Left colon (tissue), 2 donors: ENCODE measurements around the gene C17orf113. TPM values are rescaled to one million over a fixed set of nuclear protein-coding genes. Genes with fewer than 3 reads are reported as not detected.
A peak's percentile ranks its signal among the peaks of the same experiment; 100 is the strongest.

Experiments
- ATAC-seq: fragments of 200-7000 bp; cut with Tn5 transposase; one replicate; pipeline ENCODE4 v1.9.1; 2020; ENCODE audit warnings: mild to moderate bottlenecking, moderate library complexity
- DNase-seq, 2 donors: peaks; one replicate each; pipeline ENCODE4 v3.0.0-alpha.2; 2020
- intact Hi-C, 2 donors: fragments of 100-400 bp; cut with DNase I in 1 of 2; cut with micrococcal nuclease in 1 of 2; formaldehyde crosslinking; loops; one replicate each; pipeline versions ENCODE4 v1.11.2 to v1.14.0; 2022; cut with DNase I, micrococcal nuclease
- long read RNA-seq: library from polyadenylated mRNA; unstranded; transcript quantifications from one replicate; pipeline ENCODE4 v2.0.0, GENCODE V29; 2021
- total RNA-seq, 2 donors: library from RNA; stranded (reverse); fragmentation: NEBNext Ultra II Directional; extraction: Animal tissue kit (Norgen Biotek cat#: 25700); gene quantifications; one replicate each; pipeline ENCODE4 v1.2.1, GENCODE V29; 2021
- donor health status: DM: no; HTN: no; CAD: no.
- donor health status: DM: yes; HTN: yes; CAD: no.

The C17orf113 gene
- total RNA-seq = 1 to 10 TPM; 1.8 to 2.5 TPM
- long read RNA-seq = 0 reads

DNA sequence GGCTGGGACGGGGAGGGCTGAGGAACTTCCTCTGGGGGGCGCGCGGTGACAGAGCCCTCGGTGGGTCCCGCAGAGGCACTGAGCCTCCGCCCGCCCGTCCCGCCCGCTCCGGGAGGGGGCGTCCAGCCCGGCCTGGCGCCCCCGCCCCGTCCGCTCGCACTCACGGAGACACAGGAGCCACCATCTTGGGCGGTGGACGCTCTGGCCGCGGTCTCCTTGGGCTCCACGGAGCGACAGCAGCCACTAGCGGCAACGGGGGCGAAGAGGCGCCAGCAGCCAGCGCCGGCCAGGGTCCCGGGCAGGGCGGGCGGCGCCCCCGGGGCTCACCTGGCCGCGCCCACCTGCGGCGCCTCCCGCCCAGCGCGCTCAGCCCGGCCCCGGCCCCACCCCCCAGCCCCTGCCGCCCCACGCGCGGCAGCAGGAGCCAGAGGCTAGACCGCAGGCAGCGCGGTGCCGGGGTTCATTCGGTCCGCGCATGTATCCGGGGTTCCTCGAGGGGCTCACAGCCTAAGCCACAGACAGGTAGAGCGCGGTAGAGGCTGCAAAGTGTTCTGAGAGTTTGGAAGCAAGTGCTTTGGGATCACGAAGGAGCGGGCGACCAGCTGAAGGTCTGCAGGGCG, at the start of gene C17orf113:
TSS of gene C17orf113 (minus strand) at position 209 of the 620 bp plus-strand sequence. CDS start 7,225 bp downstream, outside the sequence.
- ATAC-seq (peak; percentile 89), DNase-seq (peak; percentile 36 to 73)
- intact Hi-C loops = loop anchor here in 1 of 2 donors (10.0 kb wide), 1 partner anchor 64 kb away; the partner anchor contains the start of gene DHX58

DNA sequence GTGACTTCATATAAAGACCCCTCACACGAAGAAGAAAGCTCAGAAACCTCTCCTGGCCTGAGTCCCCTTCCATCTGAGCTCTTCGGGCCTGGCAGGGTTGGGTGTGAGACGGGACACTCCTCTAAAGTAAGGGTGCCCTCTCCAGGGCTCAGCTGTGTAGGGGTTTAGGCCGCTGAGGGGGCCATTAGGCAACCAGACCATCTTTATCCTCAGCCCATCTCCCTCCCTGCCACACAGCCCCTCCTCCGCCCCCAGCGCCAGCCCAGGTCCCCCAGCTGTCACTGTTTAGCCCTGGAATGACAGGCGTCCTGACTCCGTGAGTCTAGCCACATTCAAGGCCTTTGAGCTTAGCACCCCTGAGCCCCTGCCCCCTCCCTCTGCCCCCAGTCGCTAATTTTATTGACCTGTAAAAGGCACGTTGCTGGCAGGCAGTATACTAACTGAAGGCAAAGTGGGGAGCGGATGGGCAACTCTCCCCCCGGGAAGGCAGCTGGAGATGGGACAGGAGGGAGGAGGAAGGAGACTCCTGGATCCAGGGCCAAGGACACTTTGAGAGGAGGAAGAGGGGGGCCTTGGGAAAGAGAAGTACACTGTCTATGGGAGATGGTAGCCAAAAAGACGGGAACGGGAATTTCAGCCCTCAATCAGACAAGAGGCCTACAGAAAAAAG, 48.5 kb upstream of the C17orf113 start:
- ATAC-seq (peak; percentile 30), DNase-seq (no peak)
- intact Hi-C loops = no loop called here

DNA sequence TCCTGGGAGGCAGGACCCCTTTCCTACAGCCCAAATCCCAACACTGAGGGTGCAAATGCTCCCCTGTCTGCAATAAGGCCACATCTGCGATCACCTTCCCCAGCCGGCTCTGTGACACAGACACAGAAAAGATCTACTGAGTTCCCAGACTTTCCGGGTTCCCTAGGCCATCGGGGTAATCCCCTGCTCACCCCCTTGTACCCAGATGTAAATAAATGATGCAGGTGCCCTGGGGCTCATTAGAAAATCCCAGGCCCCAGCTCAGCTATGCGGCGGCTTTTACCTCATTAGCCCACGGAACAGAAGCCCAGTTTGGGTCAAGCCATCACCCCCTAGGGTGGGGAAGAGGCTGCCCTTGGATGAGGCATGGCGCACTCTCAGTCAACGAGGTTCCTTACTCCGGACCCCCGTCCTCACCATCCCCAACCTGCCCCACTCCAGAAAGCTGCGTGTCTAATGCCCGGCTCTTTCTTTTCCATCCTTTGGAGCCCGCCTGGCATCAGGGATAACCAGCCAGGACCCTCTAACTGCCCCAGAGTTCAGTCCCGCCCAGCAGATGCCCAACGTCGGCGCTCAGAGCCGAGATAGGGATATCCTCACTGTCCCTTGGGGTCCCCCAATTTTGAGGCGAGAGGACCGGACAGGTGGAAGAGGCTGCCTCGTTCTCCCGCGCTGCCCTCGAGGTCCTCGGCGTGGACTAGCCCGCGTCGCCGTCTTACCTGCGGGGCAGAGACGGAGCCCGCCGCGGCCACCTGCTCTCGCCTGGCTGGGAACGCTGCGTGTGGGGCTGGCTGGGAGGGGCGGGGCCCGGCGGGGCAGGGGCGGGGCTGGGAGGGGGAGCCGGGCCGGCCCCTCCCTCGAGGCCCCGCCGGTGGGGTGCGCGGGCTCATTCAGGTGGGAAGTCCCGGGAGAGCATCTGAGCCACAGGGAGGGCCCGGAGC, 47.6 kb upstream of the C17orf113 start, which contains the start of gene ZNF385C:
TSS of gene ZNF385C (minus strand) at position 783 of the 941 bp plus-strand sequence. CDS start 35,417 bp downstream, outside the sequence.
- DNase-seq = peak in 1 of 2 donors; percentile 48
- intact Hi-C loops = no loop called here
- peak; percentile 65 for ATAC-seq

DNA sequence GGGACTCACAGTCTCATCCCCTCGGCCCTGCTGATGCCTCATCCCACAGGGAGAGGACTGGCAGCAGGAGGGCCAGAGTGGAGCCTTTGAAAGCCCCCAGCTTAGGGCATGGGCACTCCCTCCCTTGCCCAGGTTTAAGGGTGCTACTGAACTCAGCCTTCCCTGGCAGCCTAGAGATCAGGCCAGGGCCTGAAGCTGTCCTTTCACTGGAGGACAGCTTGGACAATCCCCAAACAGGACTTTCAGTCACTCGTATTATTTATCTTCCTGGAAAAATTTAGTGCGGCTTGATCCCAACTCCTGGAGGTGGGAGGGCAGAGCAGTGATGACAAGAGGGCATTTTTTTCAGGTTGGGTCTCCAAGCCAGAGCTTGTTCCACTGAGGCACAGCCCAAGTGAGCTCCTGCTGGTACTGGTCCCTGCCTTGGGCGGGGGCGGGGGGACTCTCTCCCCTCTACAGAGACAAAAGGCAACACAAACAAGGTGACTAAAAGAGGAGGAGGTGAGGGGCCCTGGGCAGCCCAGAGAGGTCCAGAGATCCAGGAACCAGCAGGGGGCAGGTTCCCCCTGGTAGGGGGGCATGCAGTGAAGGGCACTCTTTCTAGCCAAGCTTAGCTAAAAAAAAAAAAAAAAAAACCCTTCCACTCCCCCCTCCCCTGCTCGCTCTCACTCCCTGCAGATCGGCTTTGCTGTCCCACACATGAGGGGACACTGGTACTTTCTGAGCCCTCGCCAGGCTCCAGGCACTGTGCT, 46.1 kb upstream of the C17orf113 start:
- ATAC-seq (no peak), DNase-seq (no peak)
- intact Hi-C loops = no loop called here

DNA sequence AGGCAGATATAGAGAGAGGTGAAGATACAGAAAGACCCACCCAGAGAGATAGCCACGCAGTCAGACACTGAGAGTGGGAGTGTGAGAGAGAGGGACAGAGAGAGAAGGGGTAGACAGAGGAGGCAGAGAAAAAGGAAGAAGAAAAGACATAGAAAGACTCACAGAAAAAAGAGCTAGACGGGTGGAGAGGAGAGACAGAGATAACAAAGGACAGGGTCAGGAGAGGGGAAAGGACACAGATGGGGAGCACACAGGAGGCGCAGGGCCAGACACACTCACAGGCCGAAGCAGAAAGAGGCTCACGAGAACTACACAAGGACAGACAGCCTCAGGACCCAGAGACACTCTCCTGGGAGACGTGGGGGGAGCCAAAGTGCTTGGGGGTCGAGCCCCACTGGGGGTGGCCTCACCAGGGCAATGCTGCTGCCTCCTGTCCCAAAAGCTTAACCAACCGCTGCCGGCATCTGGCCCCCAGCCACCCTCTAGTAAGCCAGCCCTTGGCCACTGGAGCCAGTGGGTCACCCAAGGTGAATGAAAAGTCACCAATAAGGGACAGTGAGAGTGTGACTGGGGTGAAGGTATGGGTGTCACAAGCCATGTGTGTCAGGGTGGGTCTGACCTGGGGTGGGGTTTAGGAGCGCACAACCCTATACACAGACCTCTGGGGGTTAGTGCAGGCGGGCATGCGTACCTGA, 44.1 kb upstream of the C17orf113 start:
- no peak for ATAC-seq
- intact Hi-C loops = no loop called here
- no peak for DNase-seq

DNA sequence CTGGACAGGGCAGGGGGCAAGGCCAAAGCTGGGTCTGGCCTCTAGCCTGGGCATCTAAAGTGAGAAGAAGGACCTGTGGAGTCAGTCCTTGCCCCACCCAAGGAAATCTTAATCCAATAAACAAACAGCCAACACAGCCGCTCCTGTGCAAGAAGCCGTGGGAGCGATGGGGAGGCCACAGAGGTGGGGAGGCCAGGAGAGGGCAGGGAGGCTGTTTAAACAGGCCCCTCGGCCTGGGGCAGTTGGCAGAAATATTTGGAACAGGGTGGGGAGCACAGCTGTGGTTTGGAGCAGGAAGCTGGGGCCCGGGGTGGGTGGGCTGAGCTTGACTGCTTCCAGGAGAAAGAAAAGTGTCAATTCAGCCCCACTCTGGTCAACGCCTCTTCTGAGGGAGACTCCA, 42.5 kb upstream of the C17orf113 start:
- ATAC-seq (no peak), DNase-seq (no peak)
- intact Hi-C loops = no loop called here

DNA sequence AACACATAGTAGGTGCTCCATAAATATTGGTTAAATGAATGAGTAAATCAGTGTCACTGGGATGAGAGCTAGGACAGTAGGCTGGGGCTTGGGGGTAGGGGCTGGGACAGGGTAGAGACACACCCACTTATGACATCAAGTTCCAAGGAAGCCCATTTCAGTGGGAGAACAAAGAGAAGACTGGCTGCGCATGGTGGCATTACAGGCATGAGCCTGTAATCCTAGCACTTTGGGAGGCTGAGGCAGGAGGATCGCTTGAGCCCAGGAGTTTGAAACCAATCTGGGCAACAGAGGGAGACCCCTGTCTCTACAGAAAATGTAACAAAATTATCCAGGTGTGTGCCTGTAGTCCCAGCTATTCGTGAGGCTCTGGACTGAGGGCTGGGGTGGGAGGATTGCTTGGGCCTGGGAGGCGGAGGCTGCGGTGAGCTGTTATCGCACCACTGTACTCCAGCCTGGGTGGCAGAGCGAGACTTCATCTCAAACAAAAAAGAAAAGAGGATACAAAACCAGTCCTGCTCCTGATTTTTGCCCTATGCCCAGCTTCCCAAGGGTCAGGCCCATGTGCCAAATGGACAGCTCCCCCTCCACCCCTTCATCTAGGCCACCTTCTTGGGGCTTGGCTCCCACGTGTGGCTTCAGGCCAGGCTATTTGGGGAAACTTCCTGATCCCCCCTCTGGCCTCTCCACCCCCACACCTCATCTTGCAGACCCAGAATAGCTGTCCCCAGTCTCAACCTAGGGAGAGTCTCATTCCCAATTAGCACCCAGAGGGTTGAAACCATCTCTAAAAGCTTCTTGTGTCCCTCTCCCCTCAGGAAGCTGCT, 40.8 kb upstream of the C17orf113 start:
- intact Hi-C loops = no loop called here
- ATAC-seq = no peak
- no peak for DNase-seq

DNA sequence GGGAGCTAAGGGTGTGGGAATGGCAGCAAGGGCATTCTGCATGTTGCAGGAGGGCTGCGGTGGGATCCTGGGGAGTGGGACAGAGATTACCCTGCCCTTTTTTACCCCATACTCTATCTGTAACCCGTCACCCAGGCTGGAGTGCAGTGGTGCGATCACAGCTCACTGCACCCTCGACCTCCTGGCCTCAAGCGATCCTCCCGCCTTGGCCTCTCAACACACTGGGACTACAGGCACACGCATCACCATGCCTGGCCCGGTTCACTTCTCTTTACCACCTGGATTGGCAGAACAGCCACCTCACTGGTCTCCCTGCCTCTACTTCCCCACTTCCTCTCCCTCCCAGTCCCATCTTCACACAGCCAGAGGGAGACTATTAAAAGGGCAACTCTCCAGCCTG, 38.3 kb upstream of the C17orf113 start:
- intact Hi-C loops = no loop called here
- DNase-seq = no peak
- no peak for ATAC-seq

DNA sequence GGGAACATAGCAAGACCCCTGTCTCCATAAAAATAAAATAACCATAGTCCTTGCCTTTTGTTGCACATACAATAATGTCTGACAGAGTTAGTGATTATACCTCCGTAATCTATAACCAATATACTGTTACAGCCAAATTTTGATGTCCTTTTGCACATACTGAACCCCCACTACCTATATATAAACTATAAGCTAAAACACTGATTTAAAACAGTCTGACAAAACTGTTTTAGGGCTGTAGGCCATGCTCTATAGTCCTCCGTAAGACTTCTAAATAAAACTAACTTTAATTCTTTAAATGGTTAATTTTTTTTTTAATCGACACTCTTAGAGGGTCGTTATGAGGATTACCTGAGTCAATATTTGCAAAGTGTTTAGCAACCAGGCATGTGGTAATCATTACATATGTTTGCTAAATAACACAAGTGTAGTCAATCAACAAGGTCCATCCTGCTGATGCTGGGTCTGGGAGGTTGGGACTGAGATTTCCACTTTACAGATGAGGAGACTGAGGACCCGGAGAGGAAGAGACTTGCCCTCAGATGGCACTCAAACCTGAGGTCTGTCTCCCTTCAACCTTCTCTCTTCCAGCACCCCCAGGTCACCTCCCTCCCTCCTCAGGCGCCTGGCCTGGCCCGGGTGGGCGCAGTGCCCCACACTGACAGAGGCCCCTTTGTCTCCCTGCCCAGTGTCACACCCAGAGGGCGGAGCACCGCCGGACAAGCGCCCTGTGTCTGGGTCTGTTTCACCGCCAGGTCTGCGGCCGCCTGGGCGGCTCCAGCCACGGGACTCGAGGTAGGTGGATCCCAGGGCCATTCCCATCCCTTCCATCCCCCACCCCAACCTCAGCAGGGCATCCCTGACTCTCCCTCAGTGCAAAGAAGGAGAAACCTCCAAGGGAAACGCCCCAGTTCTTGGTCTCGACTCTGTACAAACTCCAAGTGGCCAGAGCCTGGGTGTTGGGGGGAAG, 37.6 kb upstream of the C17orf113 start:
- ATAC-seq (peak; percentile 59), DNase-seq (no peak)
- intact Hi-C loops = no loop called here

DNA sequence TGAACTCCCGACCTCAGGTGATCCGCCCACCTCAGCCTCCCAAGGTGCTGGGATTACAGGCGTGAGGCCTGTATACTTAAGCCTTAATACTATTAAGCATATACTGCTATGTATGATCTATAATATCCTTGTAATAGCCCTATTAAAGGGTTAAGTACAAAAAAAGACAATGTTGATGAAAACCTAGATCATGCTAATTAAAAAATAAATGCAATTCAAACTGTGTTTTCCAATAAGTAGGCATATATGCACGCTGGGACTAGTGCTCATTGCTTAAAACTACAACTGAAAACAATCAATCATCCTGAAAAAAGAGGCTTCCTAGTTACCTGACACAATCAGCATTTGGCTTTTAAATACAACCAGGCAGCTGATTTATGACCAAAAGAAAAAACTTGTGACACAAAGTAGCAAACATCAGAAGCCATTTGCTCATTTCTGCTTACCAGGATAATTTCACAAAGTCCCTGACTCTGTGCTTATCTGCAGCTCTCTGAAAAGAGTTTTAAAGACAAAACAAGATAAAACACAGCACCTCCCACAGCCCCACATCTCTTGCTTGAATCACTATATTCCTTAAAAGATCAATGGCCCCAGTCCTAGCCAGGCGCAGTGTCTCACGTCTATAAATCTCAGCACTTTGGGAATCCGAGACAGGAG, 36.8 kb upstream of the C17orf113 start:
- intact Hi-C loops = no loop called here
- DNase-seq (no peak), ATAC-seq (no peak)

DNA sequence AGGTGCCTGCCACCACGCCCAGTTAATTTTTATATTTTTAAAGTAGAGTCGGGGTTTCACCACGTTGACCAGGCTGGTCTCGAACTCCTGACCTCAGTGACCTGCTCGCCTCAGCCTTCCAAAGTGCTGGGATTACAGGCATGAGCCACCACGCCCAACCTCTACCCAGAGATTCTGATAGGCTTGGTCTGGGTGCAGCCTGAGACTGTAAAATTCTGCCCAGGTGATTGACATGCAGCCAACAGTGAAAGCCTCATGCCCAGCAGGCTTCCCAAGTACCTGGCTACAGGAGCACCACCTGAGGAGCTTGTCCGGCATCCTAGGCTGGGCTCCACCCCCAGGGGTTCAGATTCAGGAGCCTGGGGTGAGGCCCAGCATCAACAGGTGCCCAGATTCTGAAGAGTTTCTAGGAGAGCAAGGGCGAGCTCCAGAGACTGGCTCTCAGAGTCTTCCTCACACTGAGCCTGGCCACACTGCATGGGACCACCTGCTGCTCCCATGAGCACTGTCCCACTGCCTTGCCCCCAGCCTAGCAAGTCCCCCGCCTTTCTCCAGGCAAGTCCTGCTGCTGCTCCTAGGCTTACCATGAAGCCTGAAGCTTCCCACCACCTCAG, 31.2 kb upstream of the C17orf113 start:
- DNase-seq (no peak), ATAC-seq (peak; percentile 58)
- intact Hi-C loops = no loop called here

DNA sequence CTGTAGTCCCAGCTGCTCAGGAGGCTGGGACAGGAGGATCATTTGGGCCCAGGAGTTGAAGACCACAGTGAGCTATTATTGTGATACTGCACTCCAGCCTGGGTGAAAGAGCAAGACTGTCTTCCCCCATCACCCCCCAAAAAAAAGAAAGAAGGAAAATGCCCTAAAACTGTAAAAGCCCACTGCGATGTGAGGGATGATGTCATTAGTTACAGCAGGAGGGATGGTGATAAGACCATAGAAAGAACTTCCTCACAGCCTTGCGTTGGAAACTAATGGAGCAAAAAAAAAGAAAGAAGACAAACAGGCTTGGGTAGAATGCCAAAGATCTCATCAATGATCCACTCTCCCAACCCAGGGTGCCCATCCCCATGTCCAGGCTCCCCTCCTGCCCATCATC, 29.1 kb upstream of the C17orf113 start:
- no peak for ATAC-seq
- intact Hi-C loops = no loop called here
- DNase-seq = no peak

DNA sequence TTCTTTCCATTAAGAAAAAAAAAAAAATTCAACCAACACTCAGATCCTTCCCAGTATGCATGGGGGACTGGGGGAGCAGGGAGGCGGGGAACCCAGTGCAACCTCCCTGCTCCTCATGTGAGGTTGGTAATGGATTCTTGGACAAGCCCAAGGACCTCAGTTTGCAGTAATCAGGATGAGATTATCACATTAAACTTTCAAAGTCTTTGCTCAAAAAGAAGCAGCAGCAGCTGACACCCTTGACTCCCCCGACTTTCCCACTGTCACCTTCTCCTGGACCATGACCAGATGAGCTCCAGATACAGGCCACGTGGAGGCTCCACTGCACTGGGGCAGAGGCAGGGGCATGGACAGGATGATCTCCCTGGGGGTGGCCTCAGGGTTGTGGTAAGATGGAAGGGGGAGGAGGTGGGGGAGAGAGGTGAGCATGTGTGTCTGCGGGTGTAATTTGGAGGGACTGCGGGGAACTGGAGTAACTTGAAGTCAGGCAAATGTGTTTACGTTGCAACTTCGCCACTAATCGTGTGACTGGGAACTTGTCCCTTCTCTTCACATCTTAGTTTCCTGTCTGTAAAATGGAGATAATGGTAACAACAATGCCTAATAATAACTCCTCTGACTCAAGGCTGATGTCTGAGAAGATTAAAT, 28.1 kb upstream of the C17orf113 start:
- intact Hi-C loops = no loop called here
- ATAC-seq (no peak), DNase-seq (no peak)

DNA sequence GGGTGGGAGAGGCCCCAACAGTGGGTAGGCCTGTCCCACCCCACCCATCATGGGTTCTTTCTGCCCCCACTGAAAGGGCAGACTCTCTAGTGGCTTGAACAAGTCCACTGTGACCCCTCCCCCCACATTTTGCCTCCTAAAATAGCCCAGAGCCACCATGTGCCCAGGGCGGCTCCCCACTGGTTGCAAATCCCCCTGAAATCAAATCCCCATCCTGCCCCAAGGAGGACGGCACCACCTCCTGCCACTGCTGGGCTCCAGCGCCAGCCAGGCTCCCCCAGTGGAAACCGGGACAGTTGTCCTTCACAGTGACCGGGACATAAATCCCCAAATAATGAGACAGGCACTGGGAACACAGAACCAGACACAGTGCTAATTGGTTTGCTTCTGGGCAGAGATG, 27.4 kb upstream of the C17orf113 start:
- DNase-seq (no peak), ATAC-seq (no peak)
- intact Hi-C loops = no loop called here
